Measurements from ENCODE around the gene TMEM63B.
A peak's percentile ranks its signal among the peaks of the same experiment; 100 is the strongest.
"Not testable (repeated sequence)": the region's sequence is repeated elsewhere in the genome, so short reads cannot be mapped to it uniquely, and the experiment has no call there.

TMEM63B gene

DNA sequence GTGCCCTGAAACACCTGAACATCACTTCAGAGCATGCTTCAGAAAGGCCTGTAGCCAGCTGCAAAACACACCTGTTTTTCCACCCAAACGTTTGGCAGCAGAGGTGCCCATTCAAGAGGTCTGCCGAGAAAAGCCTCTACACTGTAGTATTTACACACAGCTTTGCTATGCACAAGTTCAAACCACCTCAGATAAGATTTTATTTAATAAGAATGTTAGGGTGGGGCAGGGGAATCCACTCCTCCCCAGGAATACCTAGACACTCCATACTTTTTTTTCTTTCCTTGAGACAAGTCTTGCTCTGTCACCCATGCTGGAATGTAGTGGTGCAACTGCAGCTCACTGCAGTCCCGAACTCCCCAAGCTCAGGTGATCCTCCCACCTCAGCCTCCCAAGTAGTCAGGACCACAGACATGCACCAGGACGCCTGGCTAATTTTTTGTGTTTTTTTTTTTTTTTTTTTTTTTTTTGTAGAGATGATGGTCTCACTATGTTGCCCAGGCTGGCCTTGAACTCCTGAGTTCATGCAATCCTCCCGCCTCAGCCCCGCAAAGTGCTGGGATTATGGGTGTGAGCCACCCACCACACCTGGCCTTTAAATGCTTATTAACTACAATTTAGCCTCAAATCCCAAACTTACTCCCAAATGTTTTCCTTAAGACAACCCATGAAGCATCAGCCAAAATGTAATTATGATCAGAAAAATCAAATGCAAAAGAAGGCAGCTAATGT is 9.8 kb upstream of the TMEM63B start:
- no peak for DNase-seq

DNA sequence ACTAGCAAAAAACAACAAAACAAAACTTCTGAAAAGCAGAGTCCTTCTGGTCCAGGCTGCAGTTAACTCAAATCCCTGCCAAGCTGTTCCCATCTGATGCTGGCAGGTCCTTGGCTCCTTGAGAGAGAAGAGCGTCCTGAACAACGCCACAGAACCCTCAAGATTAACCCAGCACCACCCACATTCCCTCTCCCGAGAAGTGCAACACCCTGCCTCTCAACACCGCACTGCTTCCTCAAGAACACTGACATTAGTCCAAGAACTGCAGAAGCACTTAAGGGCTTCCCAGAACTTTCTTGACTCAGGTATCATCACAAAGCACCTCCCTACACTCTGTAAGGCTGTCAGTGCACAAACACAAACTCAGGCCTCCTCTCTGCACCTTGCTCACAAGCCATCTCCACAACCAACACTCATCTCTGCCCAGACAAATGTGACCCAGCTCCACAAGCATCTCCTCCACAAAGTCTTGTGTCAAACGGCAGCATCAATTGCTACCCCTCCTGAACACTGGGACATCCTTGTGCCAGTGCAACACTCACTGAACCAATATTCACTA is 7.6 kb upstream of the TMEM63B start:
- no peak for DNase-seq

DNA sequence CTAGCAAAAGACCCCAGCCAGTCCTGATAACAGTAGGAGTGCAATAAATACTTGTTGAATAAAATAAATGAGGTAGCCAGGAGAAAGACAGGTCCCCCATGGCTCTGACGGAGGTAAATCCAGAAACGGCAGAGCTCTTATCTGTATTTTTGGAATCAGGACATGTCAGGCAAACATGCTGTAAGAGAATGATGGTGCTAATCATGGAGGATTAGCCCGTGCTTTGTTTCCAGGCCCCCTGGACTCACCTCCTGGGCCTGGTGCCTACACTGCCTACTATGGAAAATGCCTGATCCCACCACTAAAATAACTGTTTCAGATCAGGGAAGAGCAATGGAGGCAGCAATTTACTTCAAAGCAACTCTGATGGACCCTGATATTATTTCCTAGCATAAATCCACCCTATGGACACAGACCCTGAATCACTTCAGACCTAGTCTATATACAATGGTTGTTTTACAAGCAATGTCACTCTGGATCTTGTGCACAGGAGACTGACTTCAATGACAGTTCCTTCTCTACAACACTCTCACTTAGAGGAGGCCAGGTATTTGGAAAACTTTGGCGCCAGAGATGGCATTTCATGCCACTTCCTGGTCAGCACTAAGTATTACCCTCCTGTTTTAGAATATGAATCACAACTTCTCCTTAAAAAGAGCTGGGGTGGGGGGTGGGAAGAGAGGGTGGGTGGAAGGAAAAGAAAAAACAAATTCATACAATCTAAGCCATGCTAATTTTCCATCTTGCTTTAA is 6.5 kb upstream of the TMEM63B start:
- no peak for DNase-seq

DNA sequence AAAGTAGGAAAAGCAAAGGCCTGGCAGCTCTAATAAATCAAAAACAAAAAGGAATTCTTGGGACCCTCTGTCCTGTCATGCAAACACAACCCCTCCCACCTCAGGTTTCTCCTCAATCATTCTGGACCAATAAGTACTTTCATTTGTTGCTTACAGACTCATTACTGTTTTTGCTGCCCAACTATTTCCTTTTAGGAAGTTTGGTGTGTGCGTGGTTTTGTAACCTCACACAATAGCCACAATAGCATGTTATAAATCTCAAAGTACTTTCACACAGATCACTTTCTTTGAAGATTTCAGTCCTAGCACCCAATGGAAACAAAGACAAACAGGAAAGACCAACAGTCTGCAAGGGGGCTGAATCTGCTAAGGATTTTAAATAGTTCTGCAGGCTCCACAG is 4.6 kb upstream of the TMEM63B start:
- DNase-seq: no peak

DNA sequence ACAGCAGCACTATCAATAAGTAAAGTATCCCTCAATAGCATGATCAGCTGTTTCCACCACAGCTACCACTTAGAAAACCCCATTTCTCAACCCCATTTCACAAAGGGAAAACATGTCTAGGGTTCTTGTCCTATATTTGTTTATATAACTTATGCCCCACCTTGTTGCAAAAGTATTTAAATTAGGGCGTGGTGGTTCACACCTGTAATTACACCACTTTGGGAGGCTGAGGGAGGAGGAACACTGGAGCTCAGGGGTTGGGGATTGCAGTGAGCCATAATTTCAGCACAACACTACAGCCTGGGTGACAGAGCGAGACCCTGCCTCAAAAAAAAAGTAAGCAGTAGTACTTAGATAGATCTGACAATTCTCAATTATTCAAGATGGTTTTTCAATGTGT is 3.8 kb upstream of the TMEM63B start:
- DNase-seq: no peak

DNA sequence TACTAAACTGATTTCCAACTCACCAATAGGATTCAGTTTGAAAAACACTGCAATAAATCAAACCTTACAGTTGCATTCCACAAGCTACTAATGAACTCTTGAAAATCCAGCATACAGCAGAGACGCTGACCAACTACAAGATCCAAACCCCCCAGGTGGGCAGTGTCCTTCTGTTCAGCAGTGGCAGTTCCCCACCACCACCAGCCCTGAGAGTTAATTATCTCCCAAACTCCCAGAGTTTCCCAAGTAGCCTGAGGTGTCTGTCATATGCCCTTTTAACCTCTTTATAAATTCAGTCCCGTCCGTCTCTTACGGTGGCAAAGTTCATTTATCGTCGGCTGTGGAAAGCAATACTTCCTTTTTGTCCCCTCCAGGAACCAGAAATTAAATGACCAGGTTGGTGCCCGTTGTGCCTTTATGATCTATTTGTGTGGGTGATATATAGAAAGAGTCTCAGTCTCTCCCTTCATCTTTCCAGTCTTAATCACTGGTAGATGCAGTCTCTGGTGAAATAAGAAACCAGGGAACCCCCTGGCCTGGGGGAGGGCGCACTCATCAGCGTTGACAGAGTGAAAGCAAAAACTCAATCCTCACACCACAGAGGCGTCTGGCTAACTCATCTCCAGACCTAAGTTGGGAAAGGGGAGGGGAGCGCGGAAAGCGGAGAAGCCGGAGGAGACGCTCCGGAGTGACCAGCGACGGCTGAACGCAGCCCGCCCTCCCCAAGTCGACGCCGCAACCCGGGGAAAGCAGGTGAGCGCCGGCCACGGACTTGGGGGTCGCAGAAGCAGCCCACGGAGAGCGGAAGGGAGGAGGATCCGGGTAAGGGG is 819 bp upstream of the TMEM63B start:
- DNase-seq: peak; percentile 15

DNA sequence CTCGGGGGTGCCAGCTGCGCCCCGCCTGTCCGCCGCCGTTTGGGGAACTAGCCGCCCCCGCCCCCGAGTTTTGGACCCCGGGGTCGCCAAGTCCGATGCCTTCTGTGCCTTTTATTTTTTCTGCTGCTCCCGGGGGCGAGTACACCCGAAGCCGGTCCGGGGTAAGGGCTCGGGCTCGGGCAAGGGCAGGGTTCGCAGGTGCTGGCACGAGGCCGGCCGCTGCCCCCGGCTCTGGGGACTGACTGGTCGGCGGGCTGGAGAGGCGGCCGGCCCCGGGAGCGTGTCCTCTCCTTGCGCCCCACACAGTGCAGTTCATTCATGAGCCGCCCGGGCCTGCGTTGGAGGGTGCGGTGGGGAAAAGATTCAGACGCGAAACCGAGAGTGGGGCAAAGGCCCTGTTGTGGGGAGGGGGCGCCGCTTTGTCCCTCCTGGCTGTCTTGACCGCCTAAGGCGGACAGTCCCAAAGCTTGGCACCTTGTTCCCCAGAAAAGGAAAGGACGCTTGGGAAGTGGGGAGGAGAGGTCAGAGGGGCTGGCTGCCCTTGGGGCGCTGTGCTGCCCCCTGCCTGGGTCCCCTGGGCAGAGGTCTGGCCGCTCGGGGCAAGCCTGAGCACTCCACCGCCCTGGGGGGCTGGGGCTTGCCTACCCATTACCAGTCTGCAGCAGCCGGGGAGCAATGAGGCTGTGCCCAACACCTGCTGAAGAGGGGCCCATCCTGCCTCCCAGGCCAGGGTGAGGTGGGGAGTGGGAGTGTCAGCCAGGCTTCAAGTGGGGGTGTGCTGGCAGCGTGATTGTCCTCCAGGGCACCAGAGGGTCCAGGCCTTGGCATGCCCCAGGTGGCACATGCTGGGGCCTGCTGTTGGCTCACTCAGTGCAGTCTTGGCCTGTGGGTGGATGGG is 915 bp downstream of the TMEM63B start:
- peak; percentile 20 for DNase-seq

DNA sequence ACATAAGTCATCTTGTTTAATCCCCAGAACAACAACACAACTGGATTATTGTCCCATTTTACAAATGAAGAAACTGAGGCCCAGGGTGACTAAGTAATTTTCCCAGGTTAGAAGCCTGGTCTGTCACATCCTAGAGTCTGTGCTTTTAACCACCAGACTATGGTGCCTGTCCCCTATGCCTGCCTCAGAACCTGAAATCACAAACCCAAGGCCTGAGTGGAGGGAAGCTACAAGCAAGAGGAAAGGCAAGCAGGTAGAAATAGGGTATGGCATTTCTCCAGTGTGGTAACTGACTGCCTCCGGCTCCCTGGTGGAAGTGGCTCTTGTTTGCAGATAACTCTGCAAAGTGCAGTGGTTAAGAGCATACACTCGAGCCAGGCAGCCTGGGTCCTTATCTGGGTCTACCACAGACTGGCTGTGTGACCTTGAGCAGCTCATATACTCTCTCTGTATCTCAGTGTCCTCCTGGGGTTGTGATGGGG is 2.5 kb downstream of the TMEM63B start:
- DNase-seq: no peak

DNA sequence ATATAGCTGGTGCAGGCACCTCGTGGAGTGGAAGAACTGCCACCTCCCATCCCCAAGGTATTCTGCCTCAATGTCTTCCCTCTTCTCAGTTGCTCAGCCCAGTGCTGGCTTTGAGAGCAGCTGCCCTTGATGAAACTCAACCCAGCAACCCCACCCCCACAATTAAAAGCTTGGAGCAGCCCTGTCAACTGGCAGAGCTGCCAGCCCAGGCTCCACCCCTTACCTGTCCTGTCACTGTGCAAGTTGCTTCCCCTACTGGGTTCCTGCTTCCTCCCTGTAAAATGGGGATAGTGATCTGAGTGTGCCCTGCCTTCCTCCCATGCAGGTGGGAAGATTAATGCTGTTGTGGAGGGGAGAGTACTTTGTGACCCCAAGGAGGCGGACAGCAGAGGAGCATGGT is 4.5 kb downstream of the TMEM63B start:
- peak; percentile 8 for DNase-seq

DNA sequence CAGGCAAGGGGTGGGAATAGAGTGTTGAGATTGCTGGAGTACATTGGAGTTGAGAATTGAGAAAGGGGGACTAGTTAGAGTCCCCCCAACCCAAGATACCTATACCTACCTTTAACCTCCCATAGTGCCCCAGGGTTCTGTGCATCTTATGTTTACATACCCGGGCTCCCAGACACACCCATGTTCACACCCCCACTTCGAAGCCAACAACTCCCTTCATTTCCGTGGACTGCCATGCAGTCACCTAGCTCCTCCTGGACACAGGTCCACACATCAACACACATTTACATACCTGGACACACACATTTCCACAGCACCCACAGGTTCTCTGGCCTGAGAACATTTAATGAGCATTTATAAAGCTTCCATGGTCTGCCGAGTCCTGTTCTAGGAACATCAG is 5.1 kb downstream of the TMEM63B start:
- DNase-seq: no peak

DNA sequence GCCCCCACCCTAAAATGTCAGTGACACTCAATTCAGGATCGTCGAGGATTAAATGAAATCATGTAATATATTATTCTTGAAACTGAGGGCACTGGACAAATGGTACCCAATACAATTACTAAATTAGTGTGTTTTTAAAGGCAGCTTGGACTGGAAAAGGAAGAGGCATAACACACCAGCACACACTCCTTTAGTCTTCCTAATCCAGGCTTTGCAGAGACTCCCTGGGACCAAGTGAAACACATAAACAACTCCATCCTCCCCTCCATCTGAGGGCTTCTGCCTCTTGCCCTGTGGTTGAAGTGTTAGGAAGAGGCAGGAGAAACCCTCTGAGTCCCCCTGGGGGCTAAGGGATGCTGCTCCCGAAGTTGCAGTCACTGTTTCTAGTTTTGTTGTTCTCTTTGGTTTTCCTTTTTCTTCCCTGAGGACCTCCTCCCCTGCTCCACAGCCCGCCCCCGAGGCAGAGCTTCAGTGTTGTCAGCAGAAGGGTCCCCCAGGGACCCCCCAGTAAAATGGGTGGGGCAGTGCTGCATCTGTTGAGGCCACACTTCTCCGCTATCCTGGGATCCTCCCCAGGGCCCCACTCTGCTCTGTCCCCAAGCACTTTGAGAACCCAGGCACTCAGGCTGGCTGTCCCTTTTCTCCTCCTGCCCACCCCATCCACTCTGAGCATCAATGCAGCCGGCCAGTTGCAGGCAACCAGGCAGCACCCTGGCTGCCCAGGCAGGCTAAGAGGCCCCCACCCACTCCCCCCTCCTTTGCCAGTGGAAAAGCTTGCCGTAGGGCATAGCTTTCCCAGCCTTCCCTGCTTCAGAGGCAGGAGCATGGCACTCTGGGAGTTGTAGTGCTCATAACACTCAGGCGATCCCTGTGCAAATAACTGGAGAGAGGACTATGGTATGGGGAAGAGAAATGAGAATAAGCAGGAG is 5.9 kb downstream of the TMEM63B start:
- peak; percentile 66 for DNase-seq

DNA sequence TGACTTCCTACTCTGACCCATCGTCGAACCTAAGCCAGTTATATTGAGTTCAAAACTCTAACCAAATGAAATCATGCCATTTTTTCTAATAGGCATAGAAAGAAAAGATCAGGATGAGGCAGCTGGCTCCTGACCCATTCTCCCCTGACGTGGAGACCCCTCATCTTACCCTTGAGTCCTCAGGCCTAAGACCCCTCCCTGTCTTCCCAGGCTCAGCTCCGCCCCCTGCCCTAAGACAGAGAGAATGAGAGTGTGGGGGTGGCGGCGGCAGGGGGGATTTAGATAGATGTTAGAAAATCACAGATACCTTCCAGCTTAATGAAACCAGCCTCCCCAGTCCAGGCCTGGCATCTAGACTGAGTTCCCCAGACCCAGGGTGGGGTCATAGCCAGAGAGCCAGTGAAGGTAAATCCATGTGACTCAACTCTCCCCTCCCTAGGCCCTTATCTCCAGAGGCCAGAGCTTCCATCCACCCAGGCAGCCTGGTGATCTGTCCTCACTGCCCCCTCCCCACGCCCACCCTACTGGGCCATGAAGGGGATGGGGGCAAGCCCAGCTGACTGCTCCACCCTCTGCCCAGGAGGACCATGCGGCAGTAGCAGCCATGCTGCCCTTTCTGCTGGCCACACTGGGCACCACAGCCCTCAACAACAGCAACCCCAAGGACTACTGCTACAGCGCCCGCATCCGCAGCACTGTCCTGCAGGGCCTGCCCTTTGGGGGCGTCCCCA is 6.8 kb downstream of the TMEM63B start:
- no peak for DNase-seq

DNA sequence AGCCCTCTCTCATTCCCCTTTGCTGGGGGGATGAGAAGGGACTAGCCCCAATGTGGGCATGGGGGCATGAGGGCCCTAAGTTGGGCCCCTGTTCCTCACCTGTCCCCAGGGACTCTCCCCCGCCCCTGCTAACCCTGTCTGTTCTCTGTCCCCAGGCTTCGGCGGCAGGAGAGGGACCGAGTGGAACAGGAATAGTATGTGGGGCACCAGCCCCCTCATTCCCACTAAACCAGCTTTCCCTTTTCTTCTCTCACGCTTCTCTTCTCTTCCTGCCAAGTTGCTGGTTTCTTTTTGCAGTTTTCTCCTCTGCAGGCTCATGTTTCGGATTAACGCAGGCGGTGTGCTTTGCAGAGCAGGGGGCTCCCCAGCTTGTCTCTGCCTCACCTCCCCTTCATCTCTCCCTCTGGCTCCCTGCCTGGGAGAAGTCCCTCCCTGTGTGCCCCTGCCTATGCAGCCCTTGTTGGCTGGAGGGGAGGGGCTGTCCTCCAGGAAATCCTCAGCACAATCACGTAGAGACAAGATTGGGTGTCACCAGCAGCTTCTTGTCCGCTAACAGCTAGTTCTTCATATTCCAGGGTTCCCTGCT is 7.9 kb downstream of the TMEM63B start:
- no peak for DNase-seq

DNA sequence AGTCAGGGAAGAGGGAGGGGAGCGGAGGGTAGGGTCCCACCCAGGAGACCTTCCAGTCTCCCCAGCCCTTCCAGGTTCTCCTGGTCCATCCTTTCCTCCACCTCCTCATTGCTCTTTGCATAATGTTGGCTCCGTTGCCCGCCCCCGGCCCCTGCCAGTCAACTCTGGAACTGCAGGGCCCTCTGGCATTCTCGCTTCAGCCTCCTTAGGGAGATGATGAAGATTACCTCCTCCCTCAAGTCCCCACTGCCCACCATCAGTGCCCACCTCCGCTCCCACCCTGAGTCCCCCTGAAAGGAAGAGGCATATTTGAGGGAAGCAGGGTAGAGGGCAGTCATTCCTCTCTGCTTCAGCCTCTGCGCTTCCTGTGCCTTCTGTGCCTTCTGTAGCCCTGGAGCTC is 8.5 kb downstream of the TMEM63B start:
- DNase-seq: no peak

DNA sequence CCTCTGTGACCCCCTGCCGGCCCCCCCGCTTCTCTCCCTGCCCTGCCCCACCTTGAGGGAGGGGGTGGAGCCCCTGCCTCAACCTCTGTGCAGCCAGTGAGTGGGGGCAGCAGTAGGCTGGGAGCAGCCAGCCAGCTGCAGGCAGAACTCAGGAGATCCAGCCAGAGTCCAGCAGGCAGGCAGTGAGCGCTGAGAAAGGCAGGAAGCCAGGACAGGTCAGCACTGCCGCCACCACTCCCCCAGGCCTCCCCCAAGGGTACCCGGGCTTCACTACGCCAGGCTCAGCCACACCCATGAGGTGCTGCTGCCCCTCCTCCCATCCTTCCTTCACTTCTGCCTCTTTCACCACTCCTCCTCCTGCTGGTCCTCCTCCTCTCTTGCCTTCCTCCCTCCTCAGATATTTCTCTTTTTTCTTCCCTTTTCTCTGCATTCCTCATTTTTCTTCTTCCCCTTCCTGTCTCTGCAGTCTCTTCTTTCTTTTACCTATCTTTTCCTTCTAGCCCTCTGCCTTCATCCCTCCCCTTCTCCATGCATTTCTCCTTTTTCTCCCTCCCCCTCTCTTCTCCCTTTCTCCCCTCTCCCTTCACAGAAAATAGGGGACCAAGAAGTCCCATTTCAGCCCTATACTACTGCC is 11.5 kb downstream of the TMEM63B start:
- DNase-seq: no peak

DNA sequence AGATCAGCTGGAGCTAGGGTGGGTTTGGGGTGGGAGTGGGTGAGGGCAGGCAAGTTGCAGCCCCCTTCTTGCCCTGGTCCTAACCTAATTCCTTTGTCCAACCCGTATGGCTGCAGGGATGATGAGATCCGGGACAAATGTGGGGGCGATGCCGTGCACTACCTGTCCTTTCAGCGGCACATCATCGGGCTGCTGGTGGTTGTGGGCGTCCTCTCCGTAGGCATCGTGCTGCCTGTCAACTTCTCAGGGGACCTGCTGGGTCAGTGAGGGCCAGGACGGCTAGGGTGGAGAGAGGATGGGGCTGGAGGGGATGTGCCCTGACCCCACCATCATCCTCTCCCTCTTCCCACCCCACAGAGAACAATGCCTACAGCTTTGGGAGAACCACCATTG is 12.0 kb downstream of the TMEM63B start:
- DNase-seq: no peak

DNA sequence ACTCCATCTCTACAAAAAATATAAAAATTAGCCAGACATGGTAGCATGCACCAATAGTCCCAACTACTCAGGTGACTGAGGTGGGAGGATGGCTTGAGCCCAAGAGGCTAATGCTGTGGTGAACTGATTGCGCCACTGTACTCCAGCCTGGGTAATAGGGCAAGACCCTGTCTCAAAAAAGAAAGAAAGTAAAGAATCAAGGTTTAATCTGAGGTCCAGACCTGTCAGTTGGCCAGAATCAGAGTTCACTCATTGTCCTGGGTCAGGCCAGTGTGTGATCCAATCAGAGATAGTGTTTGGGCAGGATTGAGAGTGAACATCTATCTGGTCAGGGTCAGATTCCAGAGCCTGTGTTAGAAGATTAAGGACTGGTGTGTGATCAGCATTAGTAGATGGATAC is 15.5 kb downstream of the TMEM63B start:
- no peak for DNase-seq

DNA sequence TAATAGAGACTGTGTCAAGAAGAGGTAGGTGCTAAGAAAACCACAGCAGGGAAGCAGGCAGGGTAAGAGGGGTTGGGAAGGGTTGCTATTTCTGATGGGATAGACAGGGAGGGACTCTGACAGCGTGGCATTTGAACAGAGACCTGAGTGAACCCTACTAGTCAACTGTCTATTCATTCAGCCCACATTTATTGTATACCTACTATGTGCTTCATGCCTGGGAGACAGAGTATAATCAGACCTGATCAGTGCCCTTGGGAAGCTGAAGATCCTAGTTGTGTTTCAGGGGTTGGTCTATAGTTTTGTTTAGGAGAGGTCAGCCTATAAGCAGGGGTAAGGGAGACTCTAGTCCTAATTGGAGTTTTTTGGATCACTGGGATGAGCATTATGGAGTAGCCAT is 16.4 kb downstream of the TMEM63B start:
- DNase-seq: no peak

DNA sequence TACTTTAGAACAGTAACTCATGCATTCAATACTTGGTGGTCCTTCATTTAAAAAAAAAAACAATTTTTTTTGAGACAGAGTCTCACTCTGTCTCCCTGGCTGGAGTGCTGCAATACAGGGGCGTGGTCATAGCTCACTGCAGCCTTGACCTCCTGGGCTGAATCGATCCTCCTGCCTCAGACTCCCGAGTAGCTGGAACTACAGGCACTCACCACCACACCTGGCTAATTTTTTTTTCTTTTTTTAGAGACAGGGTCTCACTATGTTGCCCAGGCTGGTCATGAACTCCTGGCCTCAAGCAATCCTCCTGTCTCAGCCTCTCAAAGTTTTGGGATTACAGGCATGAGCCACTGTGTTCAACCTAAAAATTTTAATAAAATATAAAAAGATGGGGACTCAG is 17.2 kb downstream of the TMEM63B start:
- DNase-seq: not testable (repeated sequence)

All from NCI-H1105 (cell line).